Lower leg skin (tissue), 4 donors: ENCODE data around the gene ARF1. TPM values are rescaled to one million over a fixed set of nuclear protein-coding genes. Genes with fewer than 3 reads are reported as not detected.

Experiments
- DNase-seq, 2 donors: peaks; one replicate each; pipeline ENCODE4 v3.0.0-alpha.2; 2019; ENCODE audit warnings: low spot score in 2 of 2
- H3K4me3 ChIP-seq: fragments of 200-600 bp; sonication (generic); 2 replicates; pipeline ENCODE4 v1.5.1; 2017; ENCODE audit warnings: mild to moderate bottlenecking, low read depth; ENCODE audit not compliant: poor library complexity, severe bottlenecking
- POLR2A ChIP-seq, 2 donors: fragments of 450-650 bp; IDR thresholded peaks; one replicate each; pipeline ENCODE4 v1.6.1; 2016 to 2017; ENCODE audit warnings: antibody characterized with exemption in 2 of 2, mild to moderate bottlenecking in 1 of 2, moderate library complexity in 1 of 2
- WGBS, 2 donors: methylation state at CpG; one replicate each; pipeline ENCODE4 v1.1.5; 2018; 5-methylcytosine and 5-hydroxymethylcytosine counted together
- intact Hi-C: fragments of 100-400 bp; cut with DNase I; formaldehyde crosslinking; loops from one replicate; pipeline ENCODE4 v1.15.0; 2023; ENCODE audit warnings: low total_unique reads
- total RNA-seq, 4 donors: library from RNA; depleted of rRNA; stranded (reverse); fragments of >200 nt; gene quantifications; one replicate each; pipeline ENCODE4 v1.1.0, GENCODE V29; 2016
- TF ChIP-seq, protein P1 (sequence below), 3 donors: fragments of 450-650 bp; IDR thresholded peaks; one replicate each; pipeline ENCODE4 v1.5.1; 2016; ENCODE audit warnings: antibody characterized with exemption in 3 of 3, mild to moderate bottlenecking in 3 of 3, moderate library complexity in 2 of 3

ARF1 gene
- 100 to 1,000 TPM; 242 to 326 (median 317) TPM for total RNA-seq

DNA sequence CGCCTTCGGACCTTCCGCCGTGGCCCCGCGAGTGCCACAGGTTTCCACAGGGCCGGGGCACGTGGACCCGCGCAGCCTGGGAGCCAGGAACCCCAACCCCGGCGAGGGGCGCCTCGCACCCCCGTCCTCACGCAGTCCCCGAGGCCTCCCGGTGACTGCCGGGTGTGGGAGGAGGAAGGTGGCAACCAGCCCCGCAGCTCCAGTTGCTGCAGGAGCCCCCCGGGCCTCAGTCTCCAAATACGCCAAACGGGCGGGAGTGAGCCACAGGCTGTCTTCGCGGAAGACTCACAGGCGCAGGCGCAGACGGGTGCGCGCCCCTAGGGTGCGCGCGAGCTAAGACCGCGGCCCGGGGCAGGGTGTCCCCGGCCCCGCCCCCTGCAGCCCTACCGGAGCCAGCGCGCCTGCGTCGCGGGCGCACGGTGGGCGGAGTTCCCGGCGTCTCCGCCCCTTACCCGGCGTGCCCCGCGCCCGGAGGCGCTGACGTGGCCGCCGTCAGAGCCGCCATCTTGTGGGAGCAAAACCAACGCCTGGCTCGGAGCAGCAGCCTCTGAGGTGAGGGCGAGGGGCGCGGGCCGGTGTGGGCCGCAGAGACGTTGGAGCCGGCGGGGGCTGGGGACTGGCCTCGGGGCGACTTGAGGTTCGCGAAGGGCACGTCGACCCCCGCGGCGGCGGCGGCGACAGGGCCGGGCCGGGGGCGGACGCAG is at the start of gene ARF1:
Gene ARF1 (plus strand): TSS at position 495 of the 704 bp plus-strand sequence. CDS start 14,407 bp downstream, outside the sequence.
- peak within 1 kb of the TSS; percentile 99 for H3K4me3 ChIP-seq
- intact Hi-C loops, result no loop called here
- peak; percentile 88 to 97 for DNase-seq
- TF ChIP-seq POLR2A (IDR thresholded peaks at IDR 0.05), result peak in 1 of 2 donors; percentile 92
- TF ChIP-seq, protein P1, sequence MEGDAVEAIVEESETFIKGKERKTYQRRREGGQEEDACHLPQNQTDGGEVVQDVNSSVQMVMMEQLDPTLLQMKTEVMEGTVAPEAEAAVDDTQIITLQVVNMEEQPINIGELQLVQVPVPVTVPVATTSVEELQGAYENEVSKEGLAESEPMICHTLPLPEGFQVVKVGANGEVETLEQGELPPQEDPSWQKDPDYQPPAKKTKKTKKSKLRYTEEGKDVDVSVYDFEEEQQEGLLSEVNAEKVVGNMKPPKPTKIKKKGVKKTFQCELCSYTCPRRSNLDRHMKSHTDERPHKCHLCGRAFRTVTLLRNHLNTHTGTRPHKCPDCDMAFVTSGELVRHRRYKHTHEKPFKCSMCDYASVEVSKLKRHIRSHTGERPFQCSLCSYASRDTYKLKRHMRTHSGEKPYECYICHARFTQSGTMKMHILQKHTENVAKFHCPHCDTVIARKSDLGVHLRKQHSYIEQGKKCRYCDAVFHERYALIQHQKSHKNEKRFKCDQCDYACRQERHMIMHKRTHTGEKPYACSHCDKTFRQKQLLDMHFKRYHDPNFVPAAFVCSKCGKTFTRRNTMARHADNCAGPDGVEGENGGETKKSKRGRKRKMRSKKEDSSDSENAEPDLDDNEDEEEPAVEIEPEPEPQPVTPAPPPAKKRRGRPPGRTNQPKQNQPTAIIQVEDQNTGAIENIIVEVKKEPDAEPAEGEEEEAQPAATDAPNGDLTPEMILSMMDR (IDR thresholded peaks at IDR 0.05), result no peak
- 0 to 1% methylated on average over 8 to 29 of the region's 87 CpGs for WGBS, 2 donors

DNA sequence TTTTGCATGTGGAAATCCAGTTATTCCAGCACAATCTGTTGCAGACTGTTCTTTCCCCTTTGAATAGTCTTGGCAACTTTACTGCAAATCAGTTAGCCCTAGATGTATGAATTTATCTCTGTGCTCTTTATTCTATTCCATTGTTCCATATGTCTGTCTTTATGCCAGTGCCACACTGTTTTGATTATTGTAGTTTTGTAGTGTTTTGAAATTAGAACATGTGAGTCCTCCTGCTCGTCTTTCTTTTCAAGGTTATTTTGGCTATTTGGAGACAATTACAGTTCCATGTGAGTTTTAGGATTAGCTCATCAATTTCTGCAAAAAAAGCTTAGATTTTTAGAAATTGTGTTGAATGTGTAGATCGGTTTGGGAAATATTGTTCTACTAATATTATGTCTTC is 49.1 kb upstream of the ARF1 start:
- intact Hi-C loops, result no loop called here
- no peak overlapping the region for H3K4me3 ChIP-seq
- no peak for DNase-seq
- TF ChIP-seq, protein P1 (IDR thresholded peaks at IDR 0.05), result no peak
- no peak for TF ChIP-seq POLR2A (IDR thresholded peaks at IDR 0.05)
- 87 to 95% methylated on average over 2 of the region's 2 CpGs for WGBS, 2 donors

- TF ChIP-seq, protein P1 (IDR thresholded peaks at IDR 0.05), result no peak
- no peak overlapping the region for H3K4me3 ChIP-seq
- WGBS, 2 donors, result 86 to 88% methylated on average over 10 to 15 of the region's 16 CpGs
- intact Hi-C loops, result no loop called here
- peak in 1 of 2 donors; percentile 63 for DNase-seq
Observed at GRCh38 chr1:228034954-228035837, 47.3 kb upstream of the ARF1 start.

DNA sequence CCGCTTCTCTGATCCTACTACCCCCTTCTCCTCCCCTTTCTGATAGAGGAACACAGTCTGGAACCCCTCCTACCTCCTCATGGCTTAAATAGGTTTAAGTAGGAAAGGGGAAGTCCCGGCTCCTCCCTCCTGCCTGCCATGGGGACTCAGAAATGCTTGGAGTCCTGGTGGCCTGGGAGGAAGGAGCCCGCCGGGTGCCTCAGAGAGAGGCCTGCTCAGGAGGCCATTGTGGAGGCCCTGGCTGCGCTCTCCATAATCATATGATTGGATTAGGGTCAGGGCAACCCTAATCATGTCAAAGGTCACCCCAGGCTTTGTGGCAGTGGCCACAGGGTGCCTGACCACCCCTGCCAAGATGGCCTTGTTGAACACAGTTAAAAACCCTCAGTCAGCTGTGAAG is 46.7 kb upstream of the ARF1 start:
- H3K4me3 ChIP-seq, result no peak overlapping the region
- TF ChIP-seq, protein P1 (IDR thresholded peaks at IDR 0.05), result no peak
- TF ChIP-seq POLR2A (IDR thresholded peaks at IDR 0.05), result no peak
- WGBS, 2 donors, result 82 to 84% methylated on average over 5 of the region's 5 CpGs
- DNase-seq, result peak in 1 of 2 donors; percentile 54
- intact Hi-C loops, result no loop called here

DNA sequence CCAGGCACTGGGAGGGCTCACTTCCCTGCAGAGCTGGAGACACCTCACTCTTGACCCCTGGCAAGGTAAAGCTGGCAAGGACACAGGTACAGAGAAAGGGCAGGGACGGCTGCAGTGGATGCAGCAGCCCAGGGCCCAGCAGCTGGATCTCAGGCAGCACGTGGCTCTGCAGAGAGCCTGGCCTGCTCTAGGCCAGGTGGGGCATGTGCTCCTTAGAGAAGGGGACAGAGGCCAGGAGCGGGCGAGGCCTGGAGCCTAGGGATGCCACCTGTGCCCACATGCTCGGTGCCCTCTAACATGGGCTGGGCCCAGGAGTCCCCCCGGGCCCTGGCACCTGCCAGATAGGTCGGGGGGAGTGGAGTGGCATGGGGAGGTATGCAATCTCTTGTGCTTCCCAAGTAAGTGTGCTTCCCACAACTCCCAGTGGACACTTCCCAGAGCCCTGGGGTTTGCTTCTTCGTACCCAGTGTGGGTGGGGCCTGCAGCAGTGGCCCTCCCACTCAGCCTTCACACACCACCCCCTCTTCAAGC is 45.7 kb upstream of the ARF1 start:
- TF ChIP-seq, protein P1 (IDR thresholded peaks at IDR 0.05), result no peak
- TF ChIP-seq POLR2A (IDR thresholded peaks at IDR 0.05), result no peak
- WGBS, 2 donors, result 48 to 68% methylated on average over 6 to 8 of the region's 8 CpGs
- DNase-seq, result peak in 1 of 2 donors; percentile 73
- H3K4me3 ChIP-seq, result no peak overlapping the region
- intact Hi-C loops, result no loop called here
